Left lobe of liver (tissue), 2 donors: ENCODE measurements around the gene CNTRL. TPM values are rescaled to one million over a fixed set of nuclear protein-coding genes. Genes with fewer than 3 reads are reported as not detected.

Experiments
- ATAC-seq: fragments of 200-7000 bp; cut with Tn5 transposase; one replicate; pipeline ENCODE4 v1.9.1; 2020; ENCODE audit warnings: mild to moderate bottlenecking, moderate library complexity
- DNase-seq: peaks from one replicate; pipeline ENCODE4 v3.0.0-alpha.2; 2020; ENCODE audit warnings: low spot score
- total RNA-seq: library from RNA; stranded (reverse); gene quantifications from one replicate; pipeline ENCODE4 v1.2.1, GENCODE V29; 2021
- donor health status: DM: no; HTN: no; CAD: no; lungs with moderate emphysema.
- donor health status: DM: no; HTN: yes; CAD: no.

Gene CNTRL
- total RNA-seq, 1 donor from 2014 or later = 3.6 TPM

DNA sequence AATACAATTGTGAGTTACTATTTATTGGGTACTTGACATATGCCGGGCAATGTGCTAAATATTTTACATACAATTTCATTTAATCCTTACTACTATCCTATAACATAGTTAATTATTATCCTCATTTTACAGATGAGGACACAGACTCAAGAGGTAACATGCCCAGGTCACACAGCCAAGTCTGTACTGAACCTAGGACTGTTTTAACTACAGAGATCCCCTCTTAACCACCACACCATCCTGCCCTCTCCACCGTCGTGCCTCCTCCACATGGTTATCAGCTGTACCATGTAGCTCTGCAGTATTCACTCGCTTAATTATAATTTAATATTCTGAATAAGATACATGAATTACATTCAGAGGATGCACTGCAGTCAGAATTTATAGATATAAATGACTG, 121.6 kb downstream of the CNTRL start:
- ATAC-seq (peak; percentile 46), DNase-seq (no peak)

DNA sequence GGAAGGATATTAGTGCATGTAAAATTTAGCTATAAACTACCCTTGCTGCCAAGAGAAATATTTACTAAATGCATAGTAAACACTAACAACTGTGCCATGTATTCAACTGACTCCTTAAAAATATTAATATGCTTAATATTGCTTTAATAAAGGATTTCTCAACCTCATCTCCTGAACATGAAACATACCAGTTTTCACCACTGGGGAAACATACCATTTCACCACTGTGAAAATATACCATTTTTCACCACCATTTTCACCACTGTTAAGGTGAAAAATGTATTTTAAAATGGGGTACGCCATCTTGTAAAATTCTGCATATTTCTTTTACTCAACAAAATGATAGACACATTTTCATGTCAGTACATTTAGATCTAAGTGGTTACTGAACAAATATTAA, 122.4 kb downstream of the CNTRL start:
- no peak for DNase-seq
- no peak for ATAC-seq

DNA sequence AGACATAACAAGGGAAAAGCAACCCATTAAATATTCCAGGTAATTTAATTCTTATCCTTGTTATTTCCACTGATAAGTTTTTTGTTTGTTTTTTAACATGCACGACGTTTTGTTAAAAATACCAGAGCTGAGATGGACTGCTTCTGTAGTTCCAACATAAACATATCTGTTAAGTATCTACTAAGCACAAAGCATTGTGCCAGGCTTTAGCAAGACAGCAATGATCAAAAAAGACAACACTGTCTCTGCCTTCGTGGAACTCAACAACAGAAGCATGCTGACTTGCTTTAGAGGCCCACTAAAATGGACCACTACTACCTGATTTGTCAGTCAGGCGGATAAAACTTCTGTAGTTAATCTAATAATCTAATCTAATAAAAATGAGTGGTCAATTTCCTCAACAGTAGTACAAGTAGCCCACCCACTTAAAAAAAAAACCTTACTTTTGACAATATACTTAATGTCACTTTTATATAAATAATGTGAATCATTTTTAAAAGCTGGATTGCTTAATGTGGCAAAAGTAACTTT, 123.8 kb downstream of the CNTRL start:
- no peak for DNase-seq
- no peak for ATAC-seq

DNA sequence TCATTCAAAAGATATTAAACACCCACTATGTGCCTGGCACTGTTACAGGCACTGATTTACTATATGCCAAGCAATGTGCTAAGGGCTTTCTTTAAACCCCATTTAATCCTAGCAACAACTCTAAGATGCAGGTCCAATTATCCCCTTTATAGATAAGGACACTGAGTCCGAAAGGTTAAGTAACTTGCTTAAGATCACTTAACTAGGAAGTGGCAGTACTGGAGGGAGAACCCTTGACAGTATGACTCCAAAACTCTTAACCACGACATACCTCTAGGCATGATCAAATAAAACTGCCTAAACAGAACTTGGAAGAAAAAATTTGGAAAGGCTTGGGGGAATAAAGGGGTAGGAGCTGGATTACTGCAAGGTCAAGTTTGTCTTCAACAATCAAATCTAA, 125.2 kb downstream of the CNTRL start:
- no peak for ATAC-seq
- no peak for DNase-seq

DNA sequence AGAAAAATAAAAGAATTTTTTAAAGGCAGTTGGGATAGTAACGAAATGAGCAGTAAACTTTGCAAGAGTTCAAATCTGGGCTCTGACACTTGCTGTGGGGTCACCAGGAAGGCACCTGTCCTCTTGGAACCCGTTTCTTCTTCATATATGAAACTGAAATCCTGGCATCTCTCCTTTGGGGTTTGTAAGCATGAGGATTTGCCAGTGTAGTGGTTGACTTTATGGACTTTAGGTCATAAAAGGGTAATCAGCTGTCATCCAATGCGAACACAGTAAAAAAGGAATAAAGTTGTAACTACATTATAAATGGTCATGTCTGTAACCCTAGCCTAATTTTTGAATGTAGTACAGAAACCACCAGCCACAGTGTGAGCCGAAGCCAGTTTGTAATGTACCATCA, 125.6 kb downstream of the CNTRL start:
- ATAC-seq (no peak), DNase-seq (no peak)

DNA sequence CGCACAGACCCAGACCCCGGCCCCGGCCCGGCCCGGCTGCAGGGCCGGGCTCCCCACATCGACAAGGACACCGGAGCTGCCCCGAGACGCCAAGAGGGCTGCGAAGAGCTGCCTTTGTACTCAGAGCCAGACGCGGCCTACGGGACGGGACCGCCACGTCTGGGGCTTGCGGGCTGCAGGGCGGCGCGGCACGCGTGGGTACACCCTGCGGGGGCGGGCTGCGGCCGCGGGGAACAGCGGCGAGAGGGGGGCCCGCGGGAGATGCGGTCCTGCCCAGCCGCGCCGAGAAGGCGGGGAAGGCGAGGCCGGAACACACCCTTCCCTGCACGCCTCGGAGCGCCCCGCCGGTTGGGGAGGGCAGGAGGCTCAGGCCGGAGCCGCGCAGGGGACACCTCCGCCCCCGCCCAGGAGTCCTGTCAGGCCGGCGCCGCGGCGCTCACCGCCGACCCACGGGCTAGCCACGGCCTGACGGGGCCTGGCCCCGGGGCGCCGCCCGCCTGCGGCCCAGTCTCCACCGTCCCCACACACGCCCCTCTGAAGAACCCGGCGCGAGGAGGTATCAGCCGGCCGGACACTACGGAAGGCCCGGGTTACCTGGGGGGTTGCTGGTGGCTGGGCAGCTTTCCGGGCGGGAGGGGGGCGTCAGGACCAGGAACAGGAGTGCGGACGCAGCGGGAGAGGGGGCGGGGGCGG, 126.4 kb downstream of the CNTRL start:
- DNase-seq (peak; percentile 63), ATAC-seq (peak; percentile 47)

DNA sequence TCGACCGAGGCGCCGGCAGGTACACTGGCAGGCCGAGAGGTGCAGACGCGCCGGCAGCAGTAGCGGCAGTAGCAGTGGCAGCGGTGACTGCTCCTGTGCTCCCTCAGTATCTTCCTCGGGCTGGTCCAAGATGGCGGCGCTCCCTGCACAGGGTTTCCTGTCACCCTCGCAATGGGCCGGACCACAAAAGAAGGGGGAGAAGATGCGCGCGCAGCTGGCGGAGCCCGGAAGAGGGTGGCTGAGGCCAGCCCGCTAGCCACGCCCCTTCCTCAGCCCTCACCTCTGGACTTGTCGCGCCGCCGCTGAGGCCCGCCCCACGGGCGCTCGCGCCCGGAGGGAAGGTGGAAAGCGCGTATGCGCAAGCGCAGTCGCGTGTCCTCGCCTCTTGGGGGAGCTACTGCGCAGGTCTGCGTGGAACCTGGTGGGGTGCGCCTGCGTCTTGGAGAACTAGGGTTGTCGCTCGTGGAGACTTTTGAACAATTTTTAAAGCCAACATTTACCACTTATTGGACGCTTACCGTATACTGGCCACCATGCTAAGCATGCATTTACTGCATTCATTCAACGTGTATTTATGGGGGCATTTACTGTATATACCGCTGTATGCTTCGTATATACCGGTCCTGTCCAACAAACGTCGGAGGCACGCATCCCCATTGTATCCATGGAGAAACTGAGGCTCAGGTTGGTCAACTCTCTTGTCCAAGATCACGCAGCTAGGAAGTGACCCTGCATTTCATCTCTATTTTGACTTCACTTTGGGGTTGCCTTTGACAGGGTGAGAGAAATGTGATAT, 127.2 kb downstream of the CNTRL start, which contains the start of gene RAB14:
Gene RAB14 (minus strand): TSS at position 132 of the 796 bp plus-strand sequence. CDS start 8,457 bp downstream, outside the sequence.
- DNase-seq = peak; percentile 100
- peak; percentile 89 for ATAC-seq

DNA sequence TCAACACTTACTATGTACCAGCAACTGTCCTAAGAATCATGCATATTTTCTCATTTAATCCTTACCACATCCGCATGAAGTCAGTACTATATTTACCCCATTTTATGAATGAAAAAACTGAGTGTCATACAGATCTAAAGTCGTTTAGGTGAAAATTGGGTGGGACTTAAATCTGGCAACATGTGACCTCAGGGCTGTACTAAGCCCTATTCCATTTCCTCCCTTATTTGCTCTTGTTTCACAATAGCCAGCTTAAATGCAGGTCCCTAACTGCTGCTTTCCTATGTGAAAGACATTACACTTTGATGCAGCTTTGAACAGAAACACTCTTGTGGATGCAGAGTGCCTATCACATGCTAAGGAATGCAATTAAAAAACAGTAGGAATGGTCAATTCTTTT, 129.4 kb downstream of the CNTRL start:
- DNase-seq (no peak), ATAC-seq (no peak)

DNA sequence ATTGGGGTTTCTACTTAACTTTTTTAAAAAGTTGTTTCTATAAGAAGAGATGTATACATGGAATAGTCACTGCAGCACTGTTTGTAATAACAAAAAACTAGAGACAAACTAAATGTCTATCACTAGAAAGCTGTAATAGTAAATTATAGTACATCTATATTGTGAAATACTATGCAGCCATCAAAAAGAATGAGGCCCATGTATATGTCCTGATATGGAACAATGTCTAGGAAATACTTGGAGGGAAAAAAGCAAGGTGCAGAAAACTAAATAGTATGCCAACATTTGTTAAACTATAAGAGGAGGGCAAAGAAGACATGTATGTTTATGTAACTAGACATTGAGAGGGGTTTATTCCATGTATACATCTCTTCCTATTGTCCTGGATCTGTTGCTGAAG, 129.9 kb downstream of the CNTRL start:
- ATAC-seq (no peak), DNase-seq (no peak)

DNA sequence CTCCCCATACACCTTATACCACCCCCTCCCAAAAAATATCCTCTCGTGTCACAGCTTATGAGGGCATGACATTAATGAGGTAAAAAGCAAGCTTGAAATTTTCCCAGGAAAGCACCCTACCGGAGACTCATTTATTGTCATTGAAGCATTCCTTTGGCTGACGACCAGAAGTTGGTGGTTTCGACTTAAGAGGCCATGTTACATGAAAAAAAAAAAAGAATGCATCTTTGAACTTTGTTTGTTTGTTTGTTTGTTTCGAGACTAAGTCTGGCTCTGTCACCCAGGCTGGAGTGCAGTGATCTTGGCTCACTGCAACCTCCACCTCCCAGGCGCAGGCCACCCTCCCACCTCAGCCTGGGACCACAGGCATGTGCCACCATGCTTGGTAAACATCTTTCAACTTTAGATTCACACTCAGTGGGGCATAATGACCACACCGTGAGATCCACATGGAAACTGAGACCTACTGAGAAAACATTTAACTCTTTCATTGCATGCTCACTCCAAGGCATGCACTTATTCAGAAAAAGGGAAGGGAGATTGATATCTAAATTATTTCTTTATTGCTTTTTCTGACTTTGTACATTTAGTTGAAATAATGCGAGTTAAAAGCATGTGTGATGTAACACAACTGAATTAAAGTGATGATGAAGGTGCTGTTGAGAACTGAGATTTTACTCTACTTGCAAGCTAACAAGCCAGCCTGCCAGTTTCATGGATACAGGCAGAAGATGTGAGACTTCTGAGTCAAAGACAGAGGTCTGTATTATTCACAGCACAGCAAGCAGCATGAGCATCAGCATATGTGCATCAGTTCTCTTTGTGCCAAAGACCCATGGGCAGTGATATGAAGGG, 132.0 kb downstream of the CNTRL start:
- no peak for ATAC-seq
- DNase-seq = no peak

DNA sequence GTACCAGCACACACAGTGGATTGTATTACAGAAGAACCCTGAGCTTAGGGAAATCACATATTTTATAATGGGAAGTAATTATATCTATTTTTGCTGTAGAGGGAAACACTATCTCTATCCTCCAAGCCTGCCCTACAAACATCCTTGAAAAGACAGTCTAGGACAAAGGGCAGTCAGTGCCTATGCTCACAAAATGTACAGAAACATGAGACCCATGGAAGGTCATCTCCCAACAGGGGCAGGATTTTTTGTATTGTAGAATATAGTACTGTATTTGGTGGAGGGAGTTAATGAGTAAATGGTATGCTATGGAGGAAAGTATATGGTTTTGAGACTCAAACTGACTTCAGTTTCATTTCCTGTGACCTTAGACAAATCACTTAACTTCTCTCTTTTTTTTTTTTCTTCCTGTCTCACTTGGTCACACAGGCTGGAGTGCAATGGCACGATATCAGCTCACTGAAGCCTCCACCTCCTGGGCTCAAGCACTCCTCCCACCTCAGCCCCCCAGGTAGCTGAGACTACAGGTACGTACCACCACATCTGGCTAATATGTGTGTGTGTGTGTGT, 132.7 kb downstream of the CNTRL start:
- no peak for ATAC-seq
- no peak for DNase-seq

DNA sequence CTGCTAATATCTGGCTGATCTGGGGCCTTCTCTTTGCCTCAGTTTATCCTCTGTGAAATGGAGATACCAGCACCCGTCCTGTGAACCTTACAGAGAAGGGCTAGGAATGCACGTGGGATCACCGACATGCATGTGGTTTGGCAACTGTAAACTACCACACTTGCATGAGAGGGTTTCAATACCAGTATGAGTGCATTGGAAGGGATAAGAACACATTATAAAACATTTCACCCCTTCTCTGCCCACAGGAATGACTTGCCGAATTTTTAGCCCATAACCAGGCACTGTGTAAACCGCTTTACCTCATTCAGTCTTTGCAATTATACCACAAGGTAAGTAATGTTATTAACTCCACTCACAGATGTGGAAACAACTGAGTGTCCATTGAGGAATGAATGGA, 135.8 kb downstream of the CNTRL start:
- DNase-seq = no peak
- no peak for ATAC-seq

DNA sequence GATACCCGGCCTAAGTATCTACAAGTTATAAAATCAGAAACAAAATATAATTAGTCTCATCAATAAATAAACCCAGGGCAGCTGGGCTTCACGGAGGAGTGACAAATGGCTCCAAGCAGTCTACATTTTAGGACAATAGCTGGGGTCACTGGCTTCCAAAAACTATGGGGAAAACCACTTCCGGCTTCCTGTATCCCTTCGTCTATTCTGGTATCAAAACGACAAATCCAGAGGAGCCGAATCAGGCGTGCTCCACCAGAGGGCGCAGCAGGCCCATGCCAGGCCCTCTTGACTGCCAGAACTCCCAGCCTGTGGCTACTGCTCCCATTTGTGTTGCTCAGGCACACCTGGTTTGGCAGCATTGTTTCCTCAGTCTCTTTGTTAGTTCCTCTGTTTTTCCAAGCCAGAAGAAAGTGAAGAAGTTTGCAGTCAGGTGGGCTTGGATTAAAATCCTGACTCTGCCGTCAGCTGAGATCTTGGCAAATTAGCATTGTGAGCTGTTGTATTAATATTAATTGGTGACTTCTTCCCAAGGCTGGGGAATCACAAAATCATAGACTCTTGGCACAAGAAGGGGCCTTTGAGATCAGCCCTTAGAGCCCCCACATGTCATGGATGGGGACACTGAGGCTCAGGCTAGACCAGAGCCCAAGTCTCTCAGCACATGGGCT, 138.5 kb downstream of the CNTRL start:
- peak; percentile 100 for ATAC-seq
- peak; percentile 86 for DNase-seq

DNA sequence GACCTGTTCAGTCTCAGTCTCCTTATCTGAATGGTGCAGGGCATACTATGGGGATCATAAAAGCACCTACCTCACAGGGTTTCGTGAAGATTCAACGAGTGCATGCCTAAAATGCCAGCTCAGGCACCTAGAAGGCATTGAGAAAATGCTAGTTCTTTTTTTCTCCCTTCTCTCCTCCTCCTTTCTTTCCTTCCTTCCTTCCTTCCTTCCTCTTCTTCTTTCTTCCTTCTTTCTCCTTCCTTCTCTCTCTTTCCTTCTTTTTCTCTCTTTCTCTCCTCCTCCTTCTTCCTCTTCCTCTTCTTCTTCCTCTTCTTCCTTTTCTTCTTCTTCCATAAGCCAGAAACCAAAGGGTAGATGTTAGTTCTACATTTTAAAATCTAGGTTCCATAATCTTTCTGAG, 139.2 kb downstream of the CNTRL start:
- ATAC-seq = no peak
- DNase-seq = no peak

DNA sequence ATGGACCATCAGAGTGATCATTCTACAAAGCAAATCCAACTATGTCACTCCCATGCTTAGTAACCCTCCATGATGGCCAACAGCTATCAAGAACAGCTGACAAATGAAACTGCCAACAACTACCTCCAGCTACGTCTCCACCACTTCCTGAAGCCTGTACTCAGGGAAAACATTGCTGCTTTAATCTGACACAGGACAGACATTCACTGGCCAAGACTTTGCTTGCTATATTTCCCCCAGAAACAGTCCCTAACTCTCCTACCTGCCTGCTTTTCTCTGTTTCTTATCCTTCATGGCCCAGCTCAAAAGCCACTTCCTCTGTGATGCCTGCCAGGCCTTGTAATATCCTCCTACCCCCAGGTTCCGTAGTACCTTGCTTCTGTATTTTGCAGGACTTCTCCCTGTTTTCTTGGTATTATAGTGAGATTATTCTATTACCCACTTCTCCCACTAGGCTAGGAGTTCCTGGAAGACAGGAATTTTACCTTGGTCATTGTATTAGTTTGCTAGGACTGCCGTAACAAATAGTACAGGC, 141.6 kb downstream of the CNTRL start:
- ATAC-seq = no peak
- DNase-seq = no peak

DNA sequence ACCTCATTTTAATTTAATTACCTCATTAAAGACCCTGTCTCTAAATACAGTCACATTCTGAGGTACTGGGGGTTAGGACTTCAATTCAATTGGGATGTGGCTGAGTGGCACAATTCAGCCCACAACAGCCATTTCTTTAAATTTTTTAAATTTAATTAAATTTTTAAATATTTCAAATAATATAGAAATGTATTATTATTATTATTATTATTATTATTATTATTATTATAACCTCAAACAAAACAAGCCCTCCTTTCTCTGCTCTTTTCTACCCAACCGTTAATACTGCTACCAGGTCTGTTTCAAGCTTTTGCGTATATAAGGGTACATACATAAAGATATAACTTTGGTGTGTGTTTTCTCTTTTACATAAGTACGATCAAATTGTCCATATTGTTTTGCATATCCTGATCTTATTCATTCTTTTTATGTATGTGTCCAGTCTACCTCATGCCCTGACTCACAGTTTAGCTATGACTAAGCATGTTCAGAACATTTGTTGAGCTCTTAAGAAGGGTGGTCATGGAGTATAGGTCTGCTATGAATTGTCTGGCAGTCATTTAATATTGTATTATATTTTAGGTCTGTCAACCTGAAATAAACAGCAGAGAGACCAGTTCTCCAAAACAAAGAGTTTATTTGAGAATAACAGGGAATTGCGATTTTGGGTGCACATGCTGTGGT, 143.0 kb downstream of the CNTRL start:
- no peak for ATAC-seq
- DNase-seq = no peak

DNA sequence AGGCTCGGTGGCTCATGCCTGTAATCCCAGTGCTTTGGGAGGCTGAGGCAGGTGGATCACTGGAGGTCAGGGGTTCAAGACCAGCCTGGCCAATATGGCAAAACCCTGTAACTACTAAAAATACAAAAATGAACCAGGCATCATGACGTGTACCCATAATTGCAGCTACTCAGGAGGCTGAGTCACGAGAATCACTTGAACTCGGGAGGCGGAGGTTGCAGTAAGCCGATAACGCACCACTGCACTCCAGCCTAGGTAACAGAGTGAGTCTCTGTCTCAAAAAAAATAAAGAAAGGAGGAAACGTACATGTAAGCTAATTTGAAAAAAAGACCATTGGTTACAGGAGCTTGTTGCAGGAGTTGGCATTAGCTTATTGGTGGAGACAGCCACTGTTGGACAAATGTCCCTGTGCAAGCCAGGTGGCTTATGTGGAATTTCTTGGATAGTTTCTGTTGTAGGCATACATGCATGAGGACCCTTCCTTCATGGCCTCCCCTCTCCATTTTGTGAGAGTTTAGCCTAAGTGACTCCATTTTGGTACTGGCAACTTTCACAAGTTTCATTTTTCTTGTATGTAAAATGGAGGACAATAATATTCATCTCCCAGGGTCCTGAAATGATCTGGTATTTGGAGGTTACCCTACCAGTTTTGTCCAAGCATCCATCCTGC, 143.7 kb downstream of the CNTRL start:
- DNase-seq (no peak), ATAC-seq (no peak)

DNA sequence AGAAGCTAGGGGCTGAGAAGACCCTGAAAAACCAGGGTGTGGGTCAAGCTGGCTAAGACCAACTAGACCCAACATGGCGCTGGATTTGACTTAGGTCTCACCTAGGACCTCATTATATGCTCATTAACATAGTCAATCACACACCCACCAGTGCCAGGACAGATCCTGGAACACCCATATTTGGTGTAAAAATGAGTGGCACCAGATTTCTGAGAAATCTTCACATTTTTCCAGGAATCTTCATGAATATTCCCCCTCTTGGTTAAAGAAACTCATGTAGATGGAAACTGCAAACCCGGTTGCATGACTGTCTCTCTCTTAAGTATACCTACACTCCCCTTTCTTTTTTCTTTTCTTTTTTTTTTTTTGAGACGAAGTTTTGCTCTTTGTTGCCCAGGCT, 144.8 kb downstream of the CNTRL start:
- ATAC-seq (no peak), DNase-seq (no peak)
